NCI-H1694 treated with DMSO at 0.1 percent for 48 hours (cell line): ENCODE data around the gene RAB1B.
"Not testable (repeated sequence)": the region's sequence is repeated elsewhere in the genome, so short reads cannot be mapped to it uniquely, and the experiment has no call there.

Experiments
- DNase-seq: peaks from one replicate; lab custom pipeline; 2025; lab: John Stamatoyannopoulos, UW

Gene RAB1B

DNA sequence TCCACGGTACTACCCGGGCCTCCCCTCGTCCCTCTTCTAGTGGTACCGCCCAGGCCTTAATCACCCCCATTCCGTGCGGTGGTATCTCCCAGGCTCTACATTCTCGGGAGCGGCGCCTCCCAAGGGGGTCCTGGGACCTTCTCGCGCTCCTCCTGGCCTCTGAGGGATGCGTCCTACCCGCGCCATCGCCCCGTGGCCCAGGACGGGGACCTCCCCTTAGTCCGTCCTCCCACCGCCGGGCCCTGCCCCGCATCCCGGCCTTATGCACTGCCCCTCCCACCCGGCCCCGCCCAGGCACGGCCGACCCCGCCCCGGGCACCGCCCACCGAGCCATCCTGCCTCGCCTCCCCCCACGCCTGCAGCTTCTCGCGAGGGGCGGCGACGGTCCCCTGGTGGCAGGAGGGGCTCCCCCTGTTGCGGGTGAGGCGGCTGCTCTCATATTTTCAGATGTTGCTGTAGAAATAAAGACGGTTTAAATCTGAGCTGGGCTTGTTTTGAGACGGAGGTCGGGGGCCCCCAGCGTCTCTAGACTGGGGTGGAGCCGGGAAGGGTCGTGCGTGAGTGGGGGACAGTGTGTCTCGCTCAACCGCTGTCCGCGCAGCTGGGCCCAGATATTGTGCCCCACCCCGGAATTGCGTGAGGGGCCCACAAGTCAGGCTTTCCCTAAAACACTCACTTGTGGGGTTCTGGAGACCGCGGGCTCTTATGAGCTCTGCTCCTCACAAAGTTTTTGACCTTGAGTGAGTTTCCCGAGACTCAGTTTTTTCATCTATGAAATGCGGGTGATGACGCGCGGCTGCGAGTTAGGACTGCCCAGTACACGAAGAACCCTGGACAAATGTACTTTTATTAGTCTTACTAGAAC, 828 bp upstream of the RAB1B start:
- DNase-seq: peak; percentile 63

DNA sequence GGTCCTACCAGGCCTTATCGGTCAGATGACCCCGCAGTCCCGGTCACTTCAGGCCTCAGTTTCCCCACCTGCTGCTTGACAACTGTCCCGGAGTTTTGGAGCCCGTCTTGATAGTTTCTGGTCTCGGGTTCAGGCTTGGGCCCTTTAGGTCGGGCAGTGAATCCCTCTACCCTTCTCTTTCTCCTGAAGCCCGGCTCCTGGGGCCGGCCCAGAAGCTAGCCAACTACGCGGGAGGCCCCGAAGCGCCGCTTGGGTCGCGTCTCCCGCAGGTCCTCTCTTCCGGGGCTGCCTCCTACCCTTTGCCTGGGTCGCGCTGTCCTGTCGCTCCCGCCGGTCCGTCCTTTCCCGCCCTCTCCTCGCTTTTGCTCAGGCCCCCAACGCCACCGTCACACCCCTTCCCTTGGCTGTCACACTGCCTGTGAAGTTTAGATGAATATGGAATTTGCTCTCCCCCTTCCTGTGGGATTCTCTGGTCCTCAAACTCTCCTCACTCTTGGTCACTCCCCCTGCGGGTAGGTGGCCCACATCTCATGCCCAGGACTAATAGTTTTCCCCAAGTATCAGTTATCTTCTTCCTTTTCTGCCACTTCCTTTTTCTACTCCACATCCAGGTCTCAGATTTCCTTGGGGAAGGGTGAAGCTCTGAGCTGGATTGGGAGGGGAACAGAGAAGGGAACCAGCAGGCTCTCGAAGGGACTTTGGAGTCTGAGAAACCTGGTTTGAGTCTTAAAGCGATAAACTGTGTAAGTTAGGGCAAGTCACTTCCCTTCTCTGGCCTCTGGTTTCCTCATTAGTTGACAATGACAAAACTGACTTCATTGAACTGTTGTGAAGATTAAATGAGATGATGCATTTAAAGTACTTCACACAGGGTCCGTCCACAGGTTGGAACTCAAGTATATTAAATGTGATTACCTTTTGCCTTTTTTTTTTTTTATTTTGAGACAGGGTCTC, 790 bp downstream of the RAB1B start:
- no peak for DNase-seq

- no peak for DNase-seq
These were observed 3.4 kb downstream of the RAB1B start for GRCh38 chr11:66271816-66272215.

DNA sequence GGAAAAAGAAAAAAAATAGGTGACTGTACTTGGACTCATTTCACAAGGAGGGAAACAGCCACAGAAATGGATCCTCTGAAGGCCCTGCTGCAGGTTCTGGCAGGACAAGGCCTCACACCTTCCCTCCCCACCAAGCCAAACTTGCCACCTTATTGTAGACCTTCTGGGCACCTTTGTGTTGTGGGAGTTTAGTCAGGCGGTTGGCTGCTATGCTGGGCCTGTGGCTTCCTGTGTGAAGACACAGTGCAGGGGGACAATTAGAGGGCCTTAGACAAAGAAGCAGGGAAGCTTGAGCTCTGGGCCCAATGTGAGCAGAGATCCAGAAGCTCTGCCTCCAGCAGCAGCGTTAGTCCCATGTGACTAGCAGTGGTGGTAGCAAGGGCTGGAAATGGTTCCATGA, 4.2 kb downstream of the RAB1B start:
- no peak for DNase-seq

DNA sequence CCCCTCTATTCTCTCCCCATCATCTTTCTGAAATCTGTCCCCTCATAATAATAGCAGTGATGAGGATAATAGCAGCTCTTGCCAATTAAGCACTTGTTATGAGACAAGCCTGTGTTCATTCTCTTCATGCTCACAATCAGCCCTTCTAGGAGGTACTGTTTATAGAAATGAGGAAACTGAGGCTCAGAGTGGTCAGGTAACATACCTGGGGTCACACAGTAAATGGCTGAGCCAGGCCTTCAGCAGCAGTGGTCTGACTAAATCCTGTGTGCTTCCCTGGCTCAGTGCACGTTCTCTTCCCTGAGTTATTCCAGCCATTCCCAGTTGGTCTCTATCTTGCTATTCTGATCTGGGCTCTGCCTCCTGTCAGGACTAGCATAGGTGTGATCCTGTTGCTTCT, 5.8 kb downstream of the RAB1B start:
- DNase-seq: no peak

DNA sequence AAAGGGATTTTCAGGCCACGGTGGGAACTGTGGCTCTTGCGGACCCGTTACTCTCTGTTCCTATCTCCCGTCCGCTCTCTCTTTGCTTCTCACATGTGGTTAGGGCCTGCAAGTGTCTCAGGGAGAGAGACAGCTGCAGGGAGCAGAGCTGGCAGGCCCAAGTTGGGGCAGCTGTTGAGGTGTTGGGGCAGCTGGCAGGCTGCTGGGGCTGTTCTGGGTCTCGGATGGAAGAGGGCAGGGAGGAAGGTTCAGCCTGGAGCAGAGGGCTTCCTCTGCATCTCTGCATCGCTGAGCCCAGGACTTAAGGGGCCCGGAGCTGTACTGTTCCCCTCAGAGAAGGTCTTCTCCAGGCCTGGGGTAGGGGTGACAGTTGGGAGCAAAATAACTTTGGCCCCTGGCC, 7.0 kb downstream of the RAB1B start:
- DNase-seq: no peak

DNA sequence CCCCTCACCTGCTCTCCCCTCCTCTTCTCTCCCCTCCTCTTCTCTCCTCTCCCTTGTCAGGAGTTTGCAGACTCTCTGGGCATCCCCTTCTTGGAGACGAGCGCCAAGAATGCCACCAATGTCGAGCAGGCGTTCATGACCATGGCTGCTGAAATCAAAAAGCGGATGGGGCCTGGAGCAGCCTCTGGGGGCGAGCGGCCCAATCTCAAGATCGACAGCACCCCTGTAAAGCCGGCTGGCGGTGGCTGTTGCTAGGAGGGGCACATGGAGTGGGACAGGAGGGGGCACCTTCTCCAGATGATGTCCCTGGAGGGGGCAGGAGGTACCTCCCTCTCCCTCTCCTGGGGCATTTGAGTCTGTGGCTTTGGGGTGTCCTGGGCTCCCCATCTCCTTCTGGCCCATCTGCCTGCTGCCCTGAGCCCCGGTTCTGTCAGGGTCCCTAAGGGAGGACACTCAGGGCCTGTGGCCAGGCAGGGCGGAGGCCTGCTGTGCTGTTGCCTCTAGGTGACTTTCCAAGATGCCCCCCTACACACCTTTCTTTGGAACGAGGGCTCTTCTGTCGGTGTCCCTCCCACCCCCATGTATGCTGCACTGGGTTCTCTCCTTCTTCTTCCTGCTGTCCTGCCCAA, 7.7 kb downstream of the RAB1B start:
- no peak for DNase-seq

DNA sequence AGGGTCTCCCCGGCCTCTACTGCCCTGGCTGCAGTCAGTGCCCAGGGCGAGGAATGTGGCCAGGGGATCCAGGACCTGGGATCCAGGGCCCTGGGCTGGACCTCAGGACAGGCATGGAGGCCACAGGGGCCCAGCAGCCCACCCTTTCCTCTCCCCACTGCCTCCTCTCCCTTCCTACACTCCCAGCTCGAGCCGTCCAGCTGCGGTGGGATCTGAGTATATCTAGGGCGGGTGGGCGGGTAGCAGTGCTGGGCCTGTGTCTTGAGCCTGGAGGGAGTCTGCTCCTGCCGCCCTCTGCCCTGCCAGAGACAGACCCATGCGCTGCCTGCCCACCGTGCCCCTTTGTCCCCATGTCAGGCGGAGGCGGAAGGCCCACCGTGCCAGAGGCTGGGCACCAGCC, 8.2 kb downstream of the RAB1B start:
- not testable (repeated sequence) for DNase-seq

DNA sequence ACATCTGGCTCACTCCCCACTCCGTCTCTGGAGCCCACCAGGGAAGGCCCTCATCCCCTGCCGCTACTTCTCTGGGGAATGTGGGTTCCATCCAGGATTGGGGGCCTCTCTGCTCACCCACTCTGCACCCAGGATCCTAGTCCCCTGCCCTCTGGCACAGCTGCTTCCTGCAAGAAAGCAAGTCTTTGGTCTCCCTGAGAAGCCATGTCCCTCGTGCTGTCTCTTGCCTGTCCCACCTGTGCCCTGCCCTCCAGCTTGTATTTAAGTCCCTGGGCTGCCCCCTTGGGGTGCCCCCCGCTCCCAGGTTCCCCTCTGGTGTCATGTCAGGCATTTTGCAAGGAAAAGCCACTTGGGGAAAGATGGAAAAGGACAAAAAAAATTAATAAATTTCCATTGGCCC, 8.6 kb downstream of the RAB1B start:
- DNase-seq: not testable (repeated sequence)

GRCh38 chr11:66277471-66278362, 9.3 kb downstream of the RAB1B start, which contains the start of gene CNIH2:
Gene CNIH2, plus strand, starts transcription at chr11:66278175. Its CDS starts 282 bp downstream, at chr11:66278457.
- DNase-seq: no peak

DNA sequence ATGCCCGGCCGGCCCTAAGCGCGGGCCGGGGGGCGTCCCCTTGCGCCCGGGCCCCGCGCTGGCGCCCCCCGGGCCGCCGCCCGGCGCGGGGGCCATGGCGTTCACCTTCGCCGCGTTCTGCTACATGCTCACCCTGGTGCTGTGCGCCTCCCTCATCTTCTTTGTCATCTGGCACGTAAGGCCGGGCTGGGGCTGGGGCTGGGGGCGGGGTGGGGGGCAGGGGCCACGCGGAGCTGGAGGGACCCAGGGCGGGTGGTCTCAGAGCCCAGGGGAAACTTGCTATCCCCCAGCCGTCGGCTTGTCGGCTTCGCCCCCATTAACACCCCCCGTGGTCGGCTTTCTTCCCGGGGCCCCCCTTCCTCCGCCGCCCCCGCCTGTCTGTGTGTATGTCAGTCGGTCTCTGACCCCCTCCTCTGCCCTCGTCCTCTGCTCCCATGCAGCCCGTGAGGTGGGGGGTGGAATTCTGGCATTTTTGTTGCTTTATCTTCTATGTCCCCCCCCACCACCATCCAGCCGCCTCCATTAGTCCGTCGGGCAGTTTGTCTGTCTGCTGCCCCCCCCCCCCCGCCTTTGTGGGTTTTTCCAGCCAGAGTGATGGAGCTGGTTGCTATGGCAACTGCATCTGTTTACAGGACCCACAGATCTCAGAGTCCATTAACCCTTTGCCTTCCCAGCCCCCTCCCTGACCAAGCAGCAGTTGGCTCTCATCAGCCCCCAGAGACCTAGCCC, 10.1 kb downstream of the RAB1B start:
- no peak for DNase-seq

- no peak for DNase-seq
These were observed 10.8 kb downstream of the RAB1B start for GRCh38 chr11:66279092-66279734.

DNA sequence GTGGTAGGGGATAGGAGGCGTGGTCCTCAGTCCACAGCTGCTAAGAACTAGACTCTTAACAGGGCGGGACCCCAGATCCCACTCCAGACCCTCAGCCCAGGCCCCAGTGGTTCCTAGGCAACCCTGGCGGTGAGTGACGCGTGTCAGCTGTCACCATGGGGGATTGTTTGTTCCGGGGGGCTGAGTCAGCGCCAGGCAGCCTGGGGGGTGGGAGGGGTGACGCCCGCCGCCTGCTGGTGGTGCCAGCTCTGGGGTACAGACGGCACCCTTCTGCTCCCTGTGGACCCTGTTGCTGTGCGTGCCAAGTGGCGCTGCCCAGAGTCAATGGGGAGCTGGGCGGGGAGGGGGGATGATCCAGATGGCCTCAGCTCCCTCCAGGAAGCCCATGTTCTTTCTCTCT, 12.0 kb downstream of the RAB1B start:
- DNase-seq: peak; percentile 53

GRCh38 chr11:66281001-66281400, 12.6 kb downstream of the RAB1B start:
- DNase-seq: no peak

DNA sequence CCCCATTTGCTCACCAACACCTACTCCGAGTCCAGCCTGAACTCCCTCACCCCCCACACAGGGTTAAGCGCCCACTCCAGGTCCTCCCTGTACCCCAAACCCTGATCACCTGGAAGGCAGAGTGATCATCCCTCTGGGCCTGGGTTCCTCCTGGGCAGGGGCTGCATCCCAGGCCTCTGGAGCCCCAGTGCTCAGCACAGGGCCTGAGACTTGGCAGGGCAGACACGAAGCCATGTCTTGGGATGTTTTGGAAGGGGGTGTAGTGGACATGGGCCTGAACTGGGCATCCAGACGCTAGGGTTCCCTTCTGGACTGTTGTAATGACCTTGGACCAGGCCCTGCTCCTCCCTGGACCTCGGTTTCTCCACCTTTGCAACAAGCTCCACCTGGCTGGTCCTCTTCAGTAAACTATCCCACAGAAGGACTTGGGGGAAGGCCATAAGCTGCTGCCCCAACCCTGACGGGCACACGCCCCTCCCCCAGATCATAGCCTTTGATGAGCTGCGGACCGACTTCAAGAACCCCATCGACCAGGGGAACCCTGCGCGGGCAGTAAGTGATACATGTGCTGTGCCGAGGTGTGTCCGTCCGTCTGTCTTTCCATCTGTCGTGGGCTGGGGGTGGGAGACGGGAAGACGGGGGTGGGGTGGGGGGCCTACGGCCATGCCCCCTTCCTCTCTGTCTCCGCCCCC, 13.5 kb downstream of the RAB1B start:
- no peak for DNase-seq

- peak; percentile 88 for DNase-seq
These were observed 14.3 kb downstream of the RAB1B start for GRCh38 chr11:66282468-66283455.

DNA sequence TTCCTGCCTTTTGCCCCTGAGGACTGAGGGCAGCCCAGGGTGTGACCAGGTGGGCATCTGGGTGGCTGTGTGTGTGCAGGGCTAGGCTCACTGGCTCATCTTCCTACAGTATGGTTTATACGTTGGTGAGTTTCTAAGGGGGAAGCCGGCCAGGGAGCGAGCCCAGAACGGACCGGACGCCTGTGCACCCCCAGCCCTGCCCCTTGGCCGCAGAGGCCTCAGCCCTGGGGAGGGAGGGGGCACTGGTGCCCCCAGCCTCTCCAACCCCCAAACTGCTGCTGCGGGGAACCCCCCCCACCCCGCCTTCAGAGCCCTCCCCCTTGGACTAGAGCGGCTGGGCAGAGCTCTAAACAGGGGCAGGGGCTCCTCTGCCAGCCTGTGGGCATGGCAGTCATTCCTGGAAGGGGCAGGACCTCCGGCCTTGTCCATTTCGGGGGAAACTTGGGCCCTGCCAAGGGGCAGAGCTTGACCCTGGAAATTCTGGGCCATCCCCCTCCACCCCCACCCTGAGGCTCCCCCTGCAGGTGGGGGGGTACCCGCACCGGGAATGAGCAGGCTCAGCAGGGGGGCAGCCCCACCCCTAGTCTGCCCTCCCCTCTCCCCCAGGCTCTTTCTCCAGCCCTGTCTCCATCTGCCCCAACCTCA, 15.1 kb downstream of the RAB1B start:
- DNase-seq: no peak
